GM10266 (cell line): ENCODE results near the gene AP2A1.

Source experiments
- DNase-seq: peaks from one replicate; pipeline ENCODE4 v3.0.0; 2012; ENCODE audit errors: extremely low spot score
- CTCF ChIP-seq: IDR thresholded peaks from 2 replicates; pipeline ENCODE4 v1.5.1; 2012; ENCODE audit warnings: mild to moderate bottlenecking, low read depth; ENCODE audit not compliant: control insufficient read depth, insufficient read depth; ENCODE audit errors: missing control alignments

Gene AP2A1

GRCh38 chr19:49847731-49848696 lies 81.2 kb downstream of the AP2A1 start:
- DNase-seq, result no peak
- TF ChIP-seq CTCF, result no peak

- TF ChIP-seq CTCF, result no peak
- DNase-seq, result no peak
These were observed 82.1 kb downstream of the AP2A1 start for GRCh38 chr19:49848938-49849337.

GRCh38 chr19:49849433-49850220 lies 82.8 kb downstream of the AP2A1 start:
- no peak for DNase-seq

GRCh38 chr19:49850221-49850486 lies 83.4 kb downstream of the AP2A1 start:
- TF ChIP-seq CTCF, result no peak
- DNase-seq, result no peak

More at GRCh38 chr19:49849433-49850220, 82.8 kb downstream of the AP2A1 start:
- TF ChIP-seq CTCF, result no peak

- TF ChIP-seq CTCF, result no peak
- peak; percentile 98 for DNase-seq
These were observed 83.9 kb downstream of the AP2A1 start, which contains the start of gene PTOV1 for GRCh38 chr19:49850487-49851342. TSS of gene PTOV1 (plus strand) at chr19:49851159.

- TF ChIP-seq CTCF, result no peak
- peak; percentile 70 for DNase-seq
These were observed 84.9 kb downstream of the AP2A1 start for GRCh38 chr19:49851456-49852259.
